Measurements from ENCODE around the gene KSR1. TPM values are rescaled to one million over a fixed set of nuclear protein-coding genes. Genes with fewer than 3 reads are reported as not detected.
"Not testable (repeated sequence)": the region's sequence is repeated elsewhere in the genome, so short reads cannot be mapped to it uniquely, and the experiment has no call there.

The KSR1 gene
- total RNA-seq, 4 donors from 2014 or later = 10.0 to 15.2 (median 13.9) TPM

GRCh38 chr17:27624539-27624938, 168.3 kb downstream of the KSR1 start:
- no peak overlapping the region for H3K27ac ChIP-seq
- peaks cover 0 to 81% of the 10 kb centered on the region in 2 donors for H3K36me3 ChIP-seq
- ATAC-seq = no peak

GRCh38 chr17:27625856-27626255, 169.6 kb downstream of the KSR1 start:
- Histone ChIP-seq H3K27me3 (no peaks in the 10 kb centered on the region), H3K36me3 (peaks cover 0 to 67% of the 10 kb centered on the region in 2 donors), H3K9me3 (no peaks in the 10 kb centered on the region), H3K4me1 (peaks cover 0 to 11% (median 0%) of the 10 kb centered on the region in 3 donors), H3K27ac (no peak overlapping the region), H3K4me3 (no peak overlapping the region)
- ATAC-seq = no peak
- TF ChIP-seq EP300 (IDR thresholded peaks at IDR 0.05) = no peak
- TF ChIP-seq POLR2AphosphoS5 (IDR thresholded peaks at IDR 0.05) = no peak
- TF ChIP-seq POLR2A (IDR thresholded peaks at IDR 0.05) = no peak
- no peak for TF ChIP-seq CTCF (IDR thresholded peaks at IDR 0.05)
- 67 to 92% methylated on average over 1 to 5 of the region's 5 CpGs for WGBS, 2 donors (ENCODE audit: low coverage in 1 of 2)

More at GRCh38 chr17:27624539-27624938, 168.3 kb downstream of the KSR1 start:
- H3K27me3 ChIP-seq = no peaks in the 10 kb centered on the region
- H3K4me3 ChIP-seq = no peak overlapping the region
- 67 to 100% methylated on average over 1 of the region's 3 CpGs for WGBS, 2 donors (ENCODE audit: low coverage in 1 of 2)
- TF ChIP-seq POLR2AphosphoS5 (IDR thresholded peaks at IDR 0.05) (no peak), POLR2A (IDR thresholded peaks at IDR 0.05) (no peak), CTCF (IDR thresholded peaks at IDR 0.05) (no peak), EP300 (IDR thresholded peaks at IDR 0.05) (no peak)
- H3K4me1 ChIP-seq = peaks cover 0 to 11% (median 0%) of the 10 kb centered on the region in 3 donors
- H3K9me3 ChIP-seq = no peaks in the 10 kb centered on the region

- no peak for TF ChIP-seq POLR2AphosphoS5 (IDR thresholded peaks at IDR 0.05)
- no peak for TF ChIP-seq POLR2A (IDR thresholded peaks at IDR 0.05)
- no peak for TF ChIP-seq EP300 (IDR thresholded peaks at IDR 0.05)
- no peak for TF ChIP-seq CTCF (IDR thresholded peaks at IDR 0.05)
These were observed 171.3 kb downstream of the KSR1 start for GRCh38 chr17:27627514-27627913.

GRCh38 chr17:27628376-27628775, 172.1 kb downstream of the KSR1 start:
- Histone ChIP-seq H3K4me1 (peaks cover 0 to 18% (median 6%) of the 10 kb centered on the region in 3 donors), H3K4me3 (no peak overlapping the region), H3K27ac (no peak overlapping the region), H3K9me3 (no peaks in the 10 kb centered on the region), H3K27me3 (no peaks in the 10 kb centered on the region), H3K36me3 (peaks cover 0 to 42% of the 10 kb centered on the region in 2 donors)
- TF ChIP-seq EP300 (IDR thresholded peaks at IDR 0.05) (no peak), POLR2A (IDR thresholded peaks at IDR 0.05) (no peak), CTCF (IDR thresholded peaks at IDR 0.05) (no peak), POLR2AphosphoS5 (IDR thresholded peaks at IDR 0.05) (no peak)
- no peak for ATAC-seq
- WGBS, 2 donors (ENCODE audit: low coverage in 1 of 2) = 86 to 95% methylated on average over 4 to 5 of the region's 5 CpGs

More at GRCh38 chr17:27627514-27627913, 171.3 kb downstream of the KSR1 start:
- no peak overlapping the region for H3K27ac ChIP-seq
- H3K9me3 ChIP-seq = no peaks in the 10 kb centered on the region
- H3K27me3 ChIP-seq = no peaks in the 10 kb centered on the region
- ATAC-seq = no peak
- no peak overlapping the region for H3K4me3 ChIP-seq
- peaks cover 0 to 13% (median 0%) of the 10 kb centered on the region in 3 donors for H3K4me1 ChIP-seq
- WGBS, 2 donors (ENCODE audit: low coverage in 1 of 2) = 89 to 90% methylated on average over 8 to 9 of the region's 10 CpGs
- H3K36me3 ChIP-seq = peaks cover 0 to 51% of the 10 kb centered on the region in 2 donors

- H3K9me3 ChIP-seq, H3K27me3 ChIP-seq, H3K27ac ChIP-seq, H3K4me3 ChIP-seq, ATAC-seq: not testable (repeated sequence)
- WGBS, 2 donors (ENCODE audit: low coverage in 1 of 2) = 82 to 85% methylated on average over 3 of the region's 3 CpGs
- H3K36me3 ChIP-seq = peaks cover 0 to 33% of the 10 kb centered on the region in 2 donors
- peaks cover 0 to 26% (median 14%) of the 10 kb centered on the region in 3 donors for H3K4me1 ChIP-seq
These were observed 173.0 kb downstream of the KSR1 start for GRCh38 chr17:27629260-27629659.
